ENCODE results near the gene DOCK11. TPM values are rescaled to one million over a fixed set of nuclear protein-coding genes. Genes with fewer than 3 reads are reported as not detected.
"Not testable (repeated sequence)": the region's sequence is repeated elsewhere in the genome, so short reads cannot be mapped to it uniquely, and the experiment has no call there.

The DOCK11 gene
- total RNA-seq, 2 donors from 2014 or later: 4.9 to 15.8 TPM

DNA sequence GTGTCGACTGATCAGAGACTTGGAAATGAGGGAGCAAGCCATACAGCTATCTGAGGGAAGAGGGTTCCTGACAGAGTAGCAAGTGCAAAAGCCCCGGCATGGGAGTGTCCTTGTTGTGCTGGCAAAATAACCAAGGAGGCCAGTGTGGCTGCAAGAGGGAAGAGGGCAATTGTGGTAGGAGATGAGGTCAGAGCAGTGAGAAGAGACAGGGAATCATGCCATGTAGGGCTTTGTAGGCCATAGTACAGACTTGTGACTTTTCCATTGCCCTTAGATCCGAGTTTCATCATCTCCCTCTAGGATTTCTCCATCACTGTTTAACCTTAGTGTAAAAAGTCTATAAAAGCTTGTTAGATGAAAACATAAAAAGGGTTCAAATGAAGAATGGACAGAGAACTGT is 76.2 kb downstream of the DOCK11 start:
- no peak overlapping the region for H3K4me3 ChIP-seq
- TF ChIP-seq, protein P1, sequence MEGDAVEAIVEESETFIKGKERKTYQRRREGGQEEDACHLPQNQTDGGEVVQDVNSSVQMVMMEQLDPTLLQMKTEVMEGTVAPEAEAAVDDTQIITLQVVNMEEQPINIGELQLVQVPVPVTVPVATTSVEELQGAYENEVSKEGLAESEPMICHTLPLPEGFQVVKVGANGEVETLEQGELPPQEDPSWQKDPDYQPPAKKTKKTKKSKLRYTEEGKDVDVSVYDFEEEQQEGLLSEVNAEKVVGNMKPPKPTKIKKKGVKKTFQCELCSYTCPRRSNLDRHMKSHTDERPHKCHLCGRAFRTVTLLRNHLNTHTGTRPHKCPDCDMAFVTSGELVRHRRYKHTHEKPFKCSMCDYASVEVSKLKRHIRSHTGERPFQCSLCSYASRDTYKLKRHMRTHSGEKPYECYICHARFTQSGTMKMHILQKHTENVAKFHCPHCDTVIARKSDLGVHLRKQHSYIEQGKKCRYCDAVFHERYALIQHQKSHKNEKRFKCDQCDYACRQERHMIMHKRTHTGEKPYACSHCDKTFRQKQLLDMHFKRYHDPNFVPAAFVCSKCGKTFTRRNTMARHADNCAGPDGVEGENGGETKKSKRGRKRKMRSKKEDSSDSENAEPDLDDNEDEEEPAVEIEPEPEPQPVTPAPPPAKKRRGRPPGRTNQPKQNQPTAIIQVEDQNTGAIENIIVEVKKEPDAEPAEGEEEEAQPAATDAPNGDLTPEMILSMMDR (IDR thresholded peaks at IDR 0.05): no peak
- no peak for TF ChIP-seq POLR2A (IDR thresholded peaks at IDR 0.05)
- no peak for DNase-seq
- H3K36me3 ChIP-seq (replicated peaks in 1 of 2; ENCODE audit: insufficient read depth in 1 of 2, low read depth in 2 of 2): no peaks in the 10 kb centered on the region
- intact Hi-C loops (cut with DNase I): no loop called here
- no peak overlapping the region for H3K27ac ChIP-seq
- no peaks in the 10 kb centered on the region for H3K27me3 ChIP-seq
- H3K9me3 ChIP-seq: no peaks in the 10 kb centered on the region
- no peaks in the 10 kb centered on the region for H3K4me1 ChIP-seq
- 78 to 82% methylated on average over 3 of the region's 3 CpGs for WGBS, 2 donors
- ATAC-seq: no peak

DNA sequence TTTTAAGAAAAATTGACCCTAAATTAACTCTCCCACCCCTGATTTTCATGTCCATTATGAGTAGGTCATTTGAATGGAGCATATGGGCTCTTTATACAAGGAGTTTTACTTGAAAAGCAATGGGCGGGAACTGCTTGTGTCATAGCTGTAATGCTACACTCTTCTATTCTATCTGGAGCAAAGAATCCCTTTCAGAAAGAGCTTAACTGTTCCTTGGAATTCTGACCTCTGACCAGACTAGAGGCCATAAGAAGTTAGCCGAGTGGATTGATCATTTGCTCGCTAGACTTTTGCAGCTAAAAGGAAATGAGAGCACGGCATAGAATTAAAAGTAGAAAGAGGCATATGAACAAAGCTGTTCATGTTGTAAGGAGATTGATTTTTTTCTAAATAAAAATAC is 79.1 kb downstream of the DOCK11 start:
- no peaks in the 10 kb centered on the region for H3K9me3 ChIP-seq
- TF ChIP-seq, protein P1 (IDR thresholded peaks at IDR 0.05): no peak
- TF ChIP-seq POLR2A (IDR thresholded peaks at IDR 0.05): no peak

DNA sequence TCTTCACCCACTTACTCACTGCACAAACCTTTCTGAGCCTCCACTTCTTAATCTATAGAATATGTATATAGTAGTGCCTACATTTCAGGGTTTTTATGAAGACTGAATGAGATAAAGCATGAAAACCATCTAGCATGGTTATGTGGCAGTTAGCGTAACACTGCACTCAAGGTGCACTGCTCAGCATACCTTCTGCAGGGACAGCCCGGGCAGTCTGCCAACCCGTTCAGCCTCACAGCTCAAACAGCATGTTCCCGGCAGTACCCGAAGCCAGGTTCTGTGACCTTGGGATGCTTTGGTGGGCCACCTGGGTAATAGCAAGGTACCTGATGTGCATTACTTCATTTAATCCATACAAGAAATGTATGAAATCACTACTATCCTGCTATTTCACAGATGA is 81.4 kb downstream of the DOCK11 start:
- ATAC-seq (no peak), DNase-seq (peak; percentile 39 to 74 (median 58))
- intact Hi-C loops (cut with DNase I): no loop called here
- TF ChIP-seq POLR2A (IDR thresholded peaks at IDR 0.05): no peak
- TF ChIP-seq, protein P1 (IDR thresholded peaks at IDR 0.05): no peak
- no peak overlapping the region for H3K4me3 ChIP-seq
- no peaks in the 10 kb centered on the region for H3K36me3 ChIP-seq (replicated peaks in 1 of 2; ENCODE audit: insufficient read depth in 1 of 2, low read depth in 2 of 2)
- H3K27ac ChIP-seq: no peak overlapping the region
- WGBS, 2 donors: 2% methylated on average over 4 of the region's 5 CpGs; no CpG with 5 or more reads in 1 of the 2 donors
- H3K27me3 ChIP-seq: no peaks in the 10 kb centered on the region
- no peaks in the 10 kb centered on the region for H3K9me3 ChIP-seq
- no peaks in the 10 kb centered on the region for H3K4me1 ChIP-seq

More for the DNA sequence above, 79.1 kb downstream of the DOCK11 start:
- 84 to 95% methylated on average over 4 of the region's 4 CpGs for WGBS, 2 donors
- intact Hi-C loops (cut with DNase I): no loop called here
- H3K4me3 ChIP-seq: no peak overlapping the region
- DNase-seq (no peak), ATAC-seq (no peak)
- H3K27me3 ChIP-seq: no peaks in the 10 kb centered on the region
- no peaks in the 10 kb centered on the region for H3K4me1 ChIP-seq
- H3K36me3 ChIP-seq (replicated peaks in 1 of 2; ENCODE audit: insufficient read depth in 1 of 2, low read depth in 2 of 2): no peaks in the 10 kb centered on the region
- no peak overlapping the region for H3K27ac ChIP-seq

DNA sequence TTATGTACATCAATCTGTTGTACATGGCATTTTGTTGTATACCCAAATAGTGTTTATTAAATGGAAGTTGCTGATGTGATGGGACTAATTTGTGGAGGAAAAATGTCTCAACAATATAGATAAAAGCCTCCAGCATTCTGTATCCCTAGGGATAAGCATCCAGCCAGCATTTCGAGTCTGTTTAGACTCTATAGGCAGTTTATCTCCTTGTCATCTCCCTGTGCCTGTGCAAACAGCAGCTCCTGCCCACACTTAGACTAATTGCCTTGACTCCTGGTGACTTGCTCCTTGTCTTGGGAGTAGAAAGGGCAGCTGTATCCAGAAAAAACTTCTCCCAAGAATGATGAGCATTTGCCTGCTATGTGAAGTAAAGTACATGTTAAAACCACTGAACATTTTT is 83.8 kb downstream of the DOCK11 start:
- TF ChIP-seq, protein P1 (IDR thresholded peaks at IDR 0.05): no peak
- TF ChIP-seq POLR2A (IDR thresholded peaks at IDR 0.05): no peak
- DNase-seq: no peak
- ATAC-seq: no peak
- 17% methylated on average over 1 of the region's 1 CpG; no CpG with 5 or more reads in 1 of the 2 donors for whole genome bisulfite sequencing, 2 donors
- H3K27me3 ChIP-seq: no peaks in the 10 kb centered on the region
- no peak overlapping the region for H3K4me3 ChIP-seq
- no peak overlapping the region for H3K27ac ChIP-seq
- intact Hi-C loops (cut with DNase I): no loop called here
- no peaks in the 10 kb centered on the region for H3K9me3 ChIP-seq
- no peaks in the 10 kb centered on the region for H3K4me1 ChIP-seq
- no peaks in the 10 kb centered on the region for H3K36me3 ChIP-seq (replicated peaks in 1 of 2; ENCODE audit: insufficient read depth in 1 of 2, low read depth in 2 of 2)

DNA sequence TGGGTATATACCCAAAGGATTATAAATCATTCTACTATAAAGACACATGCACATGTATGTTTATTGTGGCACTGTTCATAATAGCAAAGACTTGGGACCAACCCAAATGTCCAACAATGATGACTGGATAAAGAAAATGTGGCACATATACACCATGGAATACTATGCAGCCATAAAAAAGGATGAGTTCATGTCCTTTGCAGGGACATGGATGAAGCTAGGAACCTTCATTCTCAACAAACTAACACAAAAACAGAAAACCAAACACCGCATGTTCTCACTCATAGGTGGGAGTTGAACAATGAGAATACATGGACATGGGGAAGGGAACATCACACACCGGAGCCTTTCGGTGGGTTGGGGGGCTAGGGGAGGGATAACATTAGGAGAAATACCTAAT is 87.3 kb downstream of the DOCK11 start:
- intact Hi-C loops (cut with DNase I); DNase-seq; ATAC-seq; H3K36me3 ChIP-seq (replicated peaks in 1 of 2; ENCODE audit: insufficient read depth in 1 of 2, low read depth in 2 of 2); H3K9me3 ChIP-seq; H3K27ac ChIP-seq; H3K27me3 ChIP-seq; H3K4me3 ChIP-seq; H3K4me1 ChIP-seq: not testable (repeated sequence)
- WGBS, 2 donors: 90 to 100% methylated on average over 3 of the region's 3 CpGs

Data from body of pancreas (tissue), 4 donors.